Upper lobe of left lung (tissue), 4 donors: ENCODE data around the gene GRIK3.

Experiments
- CTCF ChIP-seq, 6 experiments: fragments of 450-650 bp in 4 of 6; fragments of 200-600 bp in 2 of 6; sonication (generic) in 2 of 6; IDR thresholded peaks; one replicate each; pipeline ENCODE4 v1.5.1; 2016 to 2019; ENCODE audit warnings: antibody characterized with exemption in 6 of 6
- POLR2A ChIP-seq, 4 donors: fragments of 450-650 bp; IDR thresholded peaks; one replicate each; pipeline ENCODE4 v1.5.1; 2016 to 2017; ENCODE audit warnings: antibody characterized with exemption in 4 of 4, mild to moderate bottlenecking in 2 of 4
- POLR2AphosphoS5 ChIP-seq, 2 donors: sonication (generic); formaldehyde crosslinking; IDR thresholded peaks; one replicate each; pipeline ENCODE4 v1.5.1; 2017; ENCODE audit warnings: antibody characterized with exemption in 2 of 2

- TF ChIP-seq POLR2AphosphoS5 (IDR thresholded peaks at IDR 0.05) = no peak
- TF ChIP-seq CTCF (IDR thresholded peaks at IDR 0.05) = no peak
- TF ChIP-seq POLR2A (IDR thresholded peaks at IDR 0.05) = no peak
Observed at GRCh38 chr1:36836196-36836883, 198.0 kb downstream of the GRIK3 start.
